ENCODE results near the gene TPRX2. TPM values are rescaled to one million over a fixed set of nuclear protein-coding genes. Genes with fewer than 3 reads are reported as not detected.

The TPRX2 gene
- total and polyA plus RNA-seq, 2 of the 8 experiments (the other 6 are each of a cell fraction or from before 2014, with no cell fraction given) = not detected

GRCh38 chr19:47860602-47861297 lies 1.7 kb downstream of the TPRX2 start:
- Histone ChIP-seq H3K27ac (ENCODE audit: low read depth, low read length) (no peak overlapping the region), H3K79me1 (ENCODE audit: low read depth, low read length) (no peaks in the 10 kb centered on the region), H2BK120ac (replicated peaks; ENCODE audit: low read depth, low read length) (no peak overlapping the region), H4K91ac (replicated peaks; ENCODE audit: insufficient read length, low read length) (no peak overlapping the region), H2AFZ (ENCODE audit: low read length) (no peak overlapping the region), H3K56ac (replicated peaks; ENCODE audit: insufficient read length, low read depth, low read length) (no peak overlapping the region), H2BK20ac (ENCODE audit: low read length) (peak overlapping the region; percentile 48; the same call in 1 of the 2 replicates), H3K23ac (ENCODE audit: insufficient read length) (no peak overlapping the region), H4K20me1 (replicated peaks in 1 of 2; ENCODE audit: control insufficient read depth in 1 of 2, insufficient read depth in 2 of 2, low read length in 2 of 2) (no peaks in the 10 kb centered on the region), H3K9me3 (ENCODE audit: insufficient read depth in 2 of 2, low read depth in 1 of 2, low read length in 1 of 2) (no peaks in the 10 kb centered on the region), H2BK12ac (ENCODE audit: low read depth, low read length) (no peak overlapping the region), H2BK15ac (ENCODE audit: low read length) (no peak overlapping the region), H3K36me3 (ENCODE audit: control insufficient read depth in 2 of 4, insufficient read depth in 4 of 4, low read length in 3 of 4) (no peaks in the 10 kb centered on the region), H2AK5ac (ENCODE audit: low read depth, low read length) (no peak overlapping the region), H3K23me2 (ENCODE audit: low read depth, low read length) (no peaks in the 10 kb centered on the region), H3K9ac (replicated peaks in 1 of 4; ENCODE audit: extremely low read depth in 1 of 4, low read depth in 3 of 4, low read length in 3 of 4) (no peak overlapping the region), H3K4me1 (replicated peaks in 1 of 4; ENCODE audit: control insufficient read depth in 3 of 4, insufficient read depth in 4 of 4, low read length in 3 of 4) (peaks cover 0 to 5% (median 2%) of the 10 kb centered on the region in 4 experiments; a peak in 2 of 7 replicates), H3K4me2 (ENCODE audit: insufficient read depth in 1 of 2, low read depth in 2 of 2, low read length in 2 of 2) (no peak overlapping the region), H3K14ac (ENCODE audit: insufficient read length) (no peak overlapping the region), H4K5ac (ENCODE audit: insufficient read length, low read depth, low read length) (no peak overlapping the region), H3K4ac (replicated peaks; ENCODE audit: insufficient read length, low read depth, low read length) (no peak overlapping the region), H3K18ac (ENCODE audit: extremely low read depth, low read length) (peak overlapping the region; percentile 19), H4K8ac (ENCODE audit: extremely low read depth, insufficient read depth, low read length) (no peak overlapping the region; the same call in 1 of the 2 replicates), H3K79me2 (ENCODE audit: control insufficient read depth in 1 of 2, insufficient read depth in 2 of 2, low read length in 2 of 2) (no peaks in the 10 kb centered on the region), H2BK5ac (ENCODE audit: low read depth, low read length) (no peak overlapping the region; the same call in 1 of the 2 replicates), H3K27me3 (replicated peaks in 1 of 4; ENCODE audit: control insufficient read depth in 3 of 4, extremely low read depth in 1 of 4, insufficient read depth in 3 of 4, low read length in 3 of 4) (no peaks in the 10 kb centered on the region), H3K4me3 (ENCODE audit: extremely low read depth in 1 of 4, insufficient read depth in 2 of 4, low read depth in 3 of 4, low read length in 4 of 4) (no peak overlapping the region)
- DNase-seq (ENCODE audit: low read depth in 1 of 2, low spot score in 2 of 2) (no peak), FAIRE-seq (no peak)
- ChIA-PET CTCF (ENCODE audit: partially characterized antibody) (interaction anchor here (0.5 to 1.8 kb wide), 2 partner anchors 23 to 425 kb away, joined by 4 to 6 read pairs; no protein-coding TSS in a partner anchor), POLR2A (ENCODE audit: partially characterized antibody) (no interaction called here)
- 95% methylated on average over 6 of the region's 34 CpGs; no CpG with 5 or more reads in 1 of the 2 experiments for WGBS, 2 experiments (ENCODE audit: extremely low coverage in 1 of 2, insufficient coverage in 1 of 2, insufficient read length in 1 of 2, insufficient replicate concordance in 2 of 2, low coverage in 1 of 2, low lambda C conversion rate in 2 of 2, missing lambda C conversion rate in 1 of 2)
- TF ChIP-seq CBX8 (IDR thresholded peaks at IDR 0.05; ENCODE audit: borderline replicate concordance, low read depth, low read length) = no peak
- no peak for TF ChIP-seq GTF2F1 (IDR thresholded peaks at IDR 0.05; ENCODE audit: borderline replicate concordance, low read depth, low read length)
- TF ChIP-seq RNF2 (IDR thresholded peaks at IDR 0.05; ENCODE audit: borderline replicate concordance, low read depth, low read length, missing control alignments, poor library complexity, severe bottlenecking) = no peak
- TF ChIP-seq ZNF274 (IDR thresholded peaks at IDR 0.05; ENCODE audit: borderline replicate concordance, extremely low read depth, low read length) = no peak
- no peak for TF ChIP-seq TCF12 (IDR thresholded peaks at IDR 0.05; ENCODE audit: low read depth, low read length)
- no peak for TF ChIP-seq BCL11A (IDR thresholded peaks at IDR 0.05; ENCODE audit: low read depth in 2 of 2, low read length in 2 of 2)
- TF ChIP-seq, protein P1, sequence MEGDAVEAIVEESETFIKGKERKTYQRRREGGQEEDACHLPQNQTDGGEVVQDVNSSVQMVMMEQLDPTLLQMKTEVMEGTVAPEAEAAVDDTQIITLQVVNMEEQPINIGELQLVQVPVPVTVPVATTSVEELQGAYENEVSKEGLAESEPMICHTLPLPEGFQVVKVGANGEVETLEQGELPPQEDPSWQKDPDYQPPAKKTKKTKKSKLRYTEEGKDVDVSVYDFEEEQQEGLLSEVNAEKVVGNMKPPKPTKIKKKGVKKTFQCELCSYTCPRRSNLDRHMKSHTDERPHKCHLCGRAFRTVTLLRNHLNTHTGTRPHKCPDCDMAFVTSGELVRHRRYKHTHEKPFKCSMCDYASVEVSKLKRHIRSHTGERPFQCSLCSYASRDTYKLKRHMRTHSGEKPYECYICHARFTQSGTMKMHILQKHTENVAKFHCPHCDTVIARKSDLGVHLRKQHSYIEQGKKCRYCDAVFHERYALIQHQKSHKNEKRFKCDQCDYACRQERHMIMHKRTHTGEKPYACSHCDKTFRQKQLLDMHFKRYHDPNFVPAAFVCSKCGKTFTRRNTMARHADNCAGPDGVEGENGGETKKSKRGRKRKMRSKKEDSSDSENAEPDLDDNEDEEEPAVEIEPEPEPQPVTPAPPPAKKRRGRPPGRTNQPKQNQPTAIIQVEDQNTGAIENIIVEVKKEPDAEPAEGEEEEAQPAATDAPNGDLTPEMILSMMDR (IDR thresholded peaks at IDR 0.05; ENCODE audit: control extremely low read depth in 1 of 3, insufficient read depth in 1 of 3, low read depth in 1 of 3, low read length in 3 of 3) = no peak
- TF ChIP-seq NANOG (IDR thresholded peaks at IDR 0.05; ENCODE audit: insufficient read depth, low read depth, low read length, poor library complexity, severe bottlenecking) = no peak
- no peak for TF ChIP-seq MAX (IDR thresholded peaks at IDR 0.05)

Measured in H1 (cell line).